IMR-90 (cell line): ENCODE data around the gene HDAC9. TPM values are rescaled to one million over a fixed set of nuclear protein-coding genes. Genes with fewer than 3 reads are reported as not detected.

Experiments
- ATAC-seq: fragments of 200-7000 bp; cut with Tn5 transposase; 2 replicates; pipeline ENCODE4 v1.9.1; 2020; ENCODE audit warnings: low read depth, mild to moderate bottlenecking, moderate library complexity
- BruUV-seq: library from RNA; stranded (reverse); fragments of 400-500 nt; replicated peaks from 2 replicates; lab custom pipeline; 2021; lab: Mats Ljungman, UMichigan
- CTCF ChIA-PET: fragments of 300-600 bp; formaldehyde crosslinking; extraction: SDS; loops from one replicate; lab custom pipeline; 2021; ENCODE audit warnings: antibody characterized with exemption; lab: Yijun Ruan, JAX
- POLR2A ChIA-PET: fragments of 300-600 bp; sonication (Branson Sonifier 250); formaldehyde crosslinking; loops from one replicate; lab custom pipeline; 2022; ENCODE audit warnings: antibody characterized with exemption; ENCODE audit not compliant: unreplicated experiment; lab: Charles Lee
- DNase-seq: peaks from one replicate; pipeline ENCODE4 v3.0.0; 2013
- H2AFZ ChIP-seq: replicated peaks from 2 replicates; pipeline ENCODE3; 2013; ENCODE audit warnings: low read length, mild to moderate bottlenecking; ENCODE audit not compliant: poor library complexity
- H2AK5ac ChIP-seq: 2 replicates; pipeline ENCODE4 v1.6.1; 2013; ENCODE audit warnings: low read depth, low read length, inconsistent platforms
- H2AK9ac ChIP-seq: replicated peaks from 2 replicates; pipeline ENCODE3; 2013; ENCODE audit warnings: mild to moderate bottlenecking, low read depth, low read length, moderate library complexity; ENCODE audit not compliant: poor library complexity
- H2BK120ac ChIP-seq: 2 replicates; pipeline ENCODE4 v1.6.1; 2013; ENCODE audit warnings: low read depth, low read length, inconsistent platforms
- H2BK15ac ChIP-seq: 3 replicates; pipeline ENCODE4 v1.6.1; 2013; ENCODE audit warnings: low read depth, low read length, inconsistent platforms
- H2BK20ac ChIP-seq: 2 replicates; pipeline ENCODE4 v1.6.1; 2013; ENCODE audit warnings: low read depth, mild to moderate bottlenecking, inconsistent platforms, low read length, moderate library complexity
- H2BK5ac ChIP-seq: 2 replicates; pipeline ENCODE4 v1.6.1; 2013; ENCODE audit warnings: mild to moderate bottlenecking, low read depth, low read length, inconsistent platforms; ENCODE audit not compliant: poor library complexity, severe bottlenecking
- H3K14ac ChIP-seq: replicated peaks from 2 replicates; pipeline ENCODE4 v1.6.1; 2013; ENCODE audit warnings: low read depth, low read length, inconsistent platforms
- H3K18ac ChIP-seq: 2 replicates; pipeline ENCODE4 v1.6.1; 2013; ENCODE audit warnings: low read depth, low read length, control low read depth
- H3K23ac ChIP-seq: 2 replicates; pipeline ENCODE4 v1.6.1; 2013; ENCODE audit warnings: low read depth, low read length, inconsistent platforms
- H3K27ac ChIP-seq: 2 replicates; pipeline ENCODE4 v1.5.1; 2013; ENCODE audit warnings: mild to moderate bottlenecking, control low read depth, low read length; ENCODE audit not compliant: insufficient read depth
- H3K27me3 ChIP-seq: 2 replicates; pipeline ENCODE4 v1.6.1; 2013; ENCODE audit warnings: low read length; ENCODE audit not compliant: control insufficient read depth, insufficient read depth
- H3K36me3 ChIP-seq: 2 replicates; pipeline ENCODE4 v1.6.1; 2013; ENCODE audit warnings: low read length, mixed read lengths; ENCODE audit not compliant: control insufficient read depth, insufficient read depth
- H3K4ac ChIP-seq: 2 replicates; pipeline ENCODE4 v1.6.1; 2013; ENCODE audit warnings: low read depth, low read length, inconsistent platforms
- H3K4me1 ChIP-seq: 2 replicates; pipeline ENCODE4 v1.6.1; 2013; ENCODE audit warnings: low read length, mixed read lengths; ENCODE audit not compliant: control insufficient read depth, insufficient read depth
- H3K4me2 ChIP-seq: 2 replicates; pipeline ENCODE4 v1.6.1; 2013; ENCODE audit warnings: low read depth, mild to moderate bottlenecking, control low read depth, low read length, moderate library complexity
- H3K4me3 ChIP-seq: 2 replicates; pipeline ENCODE4 v1.5.1; 2013; ENCODE audit warnings: low read depth, mild to moderate bottlenecking, control low read depth, low read length, moderate library complexity; ENCODE audit not compliant: insufficient read depth
- H3K56ac ChIP-seq: 2 replicates; pipeline ENCODE4 v1.6.1; 2013; ENCODE audit warnings: low read length, inconsistent platforms; ENCODE audit not compliant: insufficient read depth; ENCODE audit errors: extremely low read depth
- H3K79me1 ChIP-seq, 2 experiments: 2 replicates each; pipeline ENCODE4 v1.6.1; 2013; ENCODE audit warnings: low read length in 2 of 2, inconsistent platforms in 1 of 2, low read depth in 1 of 2
- H3K9ac ChIP-seq: 2 replicates; pipeline ENCODE4 v1.6.1; 2013; ENCODE audit warnings: low read depth, low read length, control low read depth
- H3K9me1 ChIP-seq: 2 replicates; pipeline ENCODE4 v1.6.1; 2013; ENCODE audit warnings: low read length, inconsistent platforms; ENCODE audit not compliant: insufficient read depth
- H3K9me3 ChIP-seq: 2 replicates; pipeline ENCODE4 v1.6.1; 2013; ENCODE audit warnings: low read length; ENCODE audit not compliant: control insufficient read depth, insufficient read depth
- H4K20me1 ChIP-seq: 2 replicates; pipeline ENCODE4 v1.6.1; 2013; ENCODE audit warnings: low read length, inconsistent platforms; ENCODE audit not compliant: insufficient read depth
- H4K5ac ChIP-seq: 2 replicates; pipeline ENCODE4 v1.6.1; 2013; ENCODE audit warnings: mild to moderate bottlenecking, low read depth, low read length, control low read depth
- H4K8ac ChIP-seq, 2 experiments: 2 replicates each; pipeline ENCODE4 v1.6.1; 2013; ENCODE audit warnings: low read depth in 2 of 2, low read length in 2 of 2, control low read depth in 1 of 2, inconsistent platforms in 1 of 2
- H4K91ac ChIP-seq: 2 replicates; pipeline ENCODE4 v1.6.1; 2013; ENCODE audit warnings: low read depth, low read length, inconsistent platforms; ENCODE audit not compliant: insufficient read depth
- BHLHE40 ChIP-seq: fragments of 150-350 bp; IDR thresholded peaks from 2 replicates; pipeline ENCODE4 v1.6.1; 2016; ENCODE audit warnings: mild to moderate bottlenecking, low read depth, low read length
- CEBPB ChIP-seq: IDR thresholded peaks from 2 replicates; pipeline ENCODE4 v1.6.1; 2012; ENCODE audit warnings: low read depth, low read length, improper control_type of control experiment
- CHD1 ChIP-seq: IDR thresholded peaks from 2 replicates; pipeline ENCODE4 v1.6.1; 2012; ENCODE audit warnings: low read depth, low read length, improper control_type of control experiment
- CTCF ChIP-seq: conservative IDR thresholded peaks from 2 replicates; pipeline ENCODE4 v1.5.1; 2012; ENCODE audit warnings: mild to moderate bottlenecking, low read depth, low read length, improper control_type of control experiment
- ELK1 ChIP-seq: fragments of 150-350 bp; IDR thresholded peaks from 2 replicates; pipeline ENCODE4 v1.6.1; 2016; ENCODE audit warnings: low read depth, mild to moderate bottlenecking, low read length, moderate library complexity, borderline replicate concordance
- FOS ChIP-seq: fragments of 150-350 bp; IDR thresholded peaks from 2 replicates; pipeline ENCODE4 v1.6.1; 2016; ENCODE audit warnings: low read depth, low read length
- MAFK ChIP-seq: IDR thresholded peaks from 2 replicates; pipeline ENCODE4 v1.6.1; 2012; ENCODE audit warnings: low read depth, low read length, improper control_type of control experiment
- MXI1 ChIP-seq: IDR thresholded peaks from 2 replicates; pipeline ENCODE4 v1.6.1; 2012; ENCODE audit warnings: low read depth, mild to moderate bottlenecking, low read length, moderate library complexity, borderline replicate concordance
- NFE2L2 ChIP-seq: fragments of 150-350 bp; IDR thresholded peaks from 2 replicates; pipeline ENCODE4 v1.6.1; 2016; ENCODE audit warnings: low read depth, mild to moderate bottlenecking, low read length
- POLR2A ChIP-seq: IDR thresholded peaks from 2 replicates; pipeline ENCODE4 v1.6.1; 2012; ENCODE audit warnings: mild to moderate bottlenecking, low read depth, low read length
- RAD21 ChIP-seq: IDR thresholded peaks from 2 replicates; pipeline ENCODE4 v1.6.1; 2012; ENCODE audit warnings: low read length, improper control_type of control experiment
- RCOR1 ChIP-seq: IDR thresholded peaks from 2 replicates; pipeline ENCODE4 v1.6.1; 2012; ENCODE audit warnings: mild to moderate bottlenecking, low read length, improper control_type of control experiment; ENCODE audit not compliant: insufficient replicate concordance
- RFX5 ChIP-seq: IDR thresholded peaks from 2 replicates; pipeline ENCODE4 v1.8.0; 2012; ENCODE audit warnings: low read depth, mild to moderate bottlenecking, low read length, moderate library complexity
- USF2 ChIP-seq: fragments of 150-350 bp; IDR thresholded peaks from 2 replicates; pipeline ENCODE4 v1.6.1; 2017; ENCODE audit warnings: mild to moderate bottlenecking, antibody characterized with exemption, low read length, low read depth
- WGBS, 2 experiments: methylation state at CpG; one replicate each; pipeline versions ENCODE4 v1.1.5 to v1.1.7; 2013; ENCODE audit warnings: missing lambda C conversion rate in 2 of 2; ENCODE audit not compliant: insufficient read length in 1 of 2; ENCODE audit errors: extremely low coverage in 2 of 2; 5-methylcytosine and 5-hydroxymethylcytosine counted together
- dilution Hi-C: fragments of 300-500 bp; cut with HindIII; formaldehyde crosslinking; loops from one replicate; pipeline ENCODE4 v1.14.3; 2018; ENCODE audit warnings: low sequenced_read_pairs; ENCODE audit not compliant: unreplicated experiment
- in situ Hi-C: fragments of 300-500 bp; cut with MboI; formaldehyde crosslinking; loops from 3 replicates; pipeline ENCODE4 v1.14.3; 2019; ENCODE audit warnings: low sequenced_read_pairs, inconsistent platforms, mixed read lengths
- intact Hi-C: fragments of 100-400 bp; cut with micrococcal nuclease; formaldehyde crosslinking; loops from 2 replicates; pipeline ENCODE4 v1.10.0; 2022
- polyA plus RNA-seq, 3 experiments: library from polyadenylated mRNA; depleted of rRNA; stranded (reverse); fragments of >200 nt; gene quantifications; 2 replicates each; pipeline ENCODE4 v1.2.3, GENCODE V29; 2012; ENCODE audit warnings: low replicate concordance in 1 of 3
- total RNA-seq: library from RNA; depleted of rRNA; stranded (reverse); fragments of >200 nt; gene quantifications from 2 replicates; pipeline ENCODE4 v1.2.3, GENCODE V29; 2012

Gene HDAC9
- total and polyA plus RNA-seq, 2 of the 4 experiments (the other 2 are of a cell fraction): 4.3 to 24.7 TPM

- Histone ChIP-seq H4K8ac (no peak overlapping the region), H4K20me1 (no peaks in the 10 kb centered on the region), H2BK15ac (no peak overlapping the region), H2AK5ac (no peak overlapping the region), H3K9ac (no peak overlapping the region), H3K79me1 (no peaks in the 10 kb centered on the region), H3K18ac (no peak overlapping the region), H3K27ac (no peak overlapping the region), H3K27me3 (no peaks in the 10 kb centered on the region), H3K4me2 (no peak overlapping the region), H2AK9ac (no peak overlapping the region), H2AFZ (no peak overlapping the region), H3K4me3 (no peak overlapping the region), H3K23ac (no peak overlapping the region), H3K9me3 (no peaks in the 10 kb centered on the region), H3K36me3 (no peaks in the 10 kb centered on the region), H2BK5ac (no peak overlapping the region), H3K4ac (no peak overlapping the region), H3K14ac (no peak overlapping the region), H2BK20ac (no peak overlapping the region), H4K91ac (no peak overlapping the region), H3K56ac (no peak overlapping the region), H4K5ac (no peak overlapping the region), H3K4me1 (no peaks in the 10 kb centered on the region; the same call in 1 of the 2 replicates), H2BK120ac (no peak overlapping the region), H3K9me1 (no peaks in the 10 kb centered on the region)
- in situ Hi-C loops: no loop called here
- ChIA-PET POLR2A (no interaction called here), CTCF (interaction anchor here (0.7 kb wide), 1 partner anchor 450 kb away, joined by 4 read pairs; no protein-coding TSS in a partner anchor)
- WGBS, 2 experiments: 100% methylated on average over 1 of the region's 6 CpGs; no CpG with 5 or more reads in 1 of the 2 experiments
- DNase-seq: no peak
- intact Hi-C loops: loop anchor here (10.0 kb wide), 1 partner anchor 891 kb away; no protein-coding TSS in a partner anchor
- dilution Hi-C loops: no loop called here
- ATAC-seq: no peak
- no TSS peak for BruUV-seq
- TF ChIP-seq ELK1 (no peak), CEBPB (no peak), POLR2A (no peak), RCOR1 (no peak), CHD1 (no peak), RAD21 (no peak), CTCF (no peak), RFX5 (no peak), MAFK (no peak), MXI1 (no peak), USF2 (no peak), BHLHE40 (no peak), FOS (no peak), NFE2L2 (no peak)
Measured at GRCh38 chr7:18575622-18576572, 80.3 kb downstream of the HDAC9 start.
